OCI-LY7 (cell line): ENCODE data around the gene TAF1B. TPM values are rescaled to one million over a fixed set of nuclear protein-coding genes. Genes with fewer than 3 reads are reported as not detected.

Experiments
- BruUV-seq: library from RNA; stranded (reverse); fragments of 400-500 nt; replicated peaks from 2 replicates; lab custom pipeline; 2021; lab: Mats Ljungman, UMichigan
- CTCF ChIA-PET: fragments of 300-600 bp; sonication (Branson Sonifier 250); formaldehyde crosslinking; loops from one replicate; lab custom pipeline; 2022; ENCODE audit warnings: antibody characterized with exemption; ENCODE audit not compliant: unreplicated experiment; lab: Charles Lee
- POLR2A ChIA-PET: fragments of 300-600 bp; sonication (Branson Sonifier 250); formaldehyde crosslinking; loops from one replicate; lab custom pipeline; 2022; ENCODE audit warnings: antibody characterized with exemption; lab: Charles Lee
- DNase-seq: peaks from one replicate; pipeline ENCODE4 v3.0.0-alpha.2; 2015; ENCODE audit warnings: low spot score
- H2AFZ ChIP-seq: fragments of 200-600 bp; sonication (generic), shearing (Covaris generic); 2 replicates; pipeline ENCODE4 v1.6.1; 2014; ENCODE audit warnings: mild to moderate bottlenecking, antibody characterized with exemption, low read length, moderate library complexity
- H3K27ac ChIP-seq: fragments of 200-600 bp; sonication (generic); 2 replicates; pipeline ENCODE4 v1.5.1; 2014; ENCODE audit warnings: mixed run types, low read depth, mild to moderate bottlenecking, moderate library complexity, low read length, inconsistent platforms; ENCODE audit not compliant: poor library complexity, severe bottlenecking
- H3K36me3 ChIP-seq: fragments of 200-600 bp; sonication (generic); 2 replicates; pipeline ENCODE4 v1.6.1; 2014; ENCODE audit warnings: mild to moderate bottlenecking, antibody characterized with exemption, low read length, moderate library complexity, mixed read lengths; ENCODE audit not compliant: insufficient read depth
- H3K4me1 ChIP-seq: fragments of 200-600 bp; sonication (generic); 2 replicates; pipeline ENCODE4 v1.5.1; 2014; ENCODE audit warnings: mild to moderate bottlenecking, low read length; ENCODE audit not compliant: insufficient read depth, poor library complexity, severe bottlenecking
- H3K4me2 ChIP-seq: fragments of 200-600 bp; sonication (generic); 2 replicates; pipeline ENCODE4 v1.6.1; 2014; ENCODE audit warnings: mild to moderate bottlenecking, low read length
- H3K4me3 ChIP-seq: fragments of 200-600 bp; sonication (generic); 2 replicates; pipeline ENCODE4 v1.5.1; 2014; ENCODE audit warnings: mild to moderate bottlenecking, low read depth, low read length; ENCODE audit not compliant: poor library complexity, severe bottlenecking
- H3K79me2 ChIP-seq: fragments of 200-600 bp; sonication (generic); 2 replicates; pipeline ENCODE4 v1.6.1; 2016; ENCODE audit warnings: low read depth, mild to moderate bottlenecking, low read length, moderate library complexity, mixed read lengths; ENCODE audit not compliant: insufficient read depth
- H3K9me2 ChIP-seq: fragments of 200-600 bp; sonication (generic); 2 replicates; pipeline ENCODE4 v1.6.1; 2016; ENCODE audit warnings: mild to moderate bottlenecking, low read length, mixed read lengths; ENCODE audit not compliant: insufficient read depth
- H3K9me3 ChIP-seq: fragments of 200-600 bp; sonication (generic); 2 replicates; pipeline ENCODE4 v1.6.1; 2014; ENCODE audit warnings: mild to moderate bottlenecking, mixed run types, low read length, mixed read lengths
- H4K20me1 ChIP-seq: fragments of 200-600 bp; sonication (generic); 2 replicates; pipeline ENCODE4 v1.6.1; 2014; ENCODE audit warnings: mild to moderate bottlenecking, antibody characterized with exemption, low read length, moderate library complexity, mixed read lengths; ENCODE audit not compliant: insufficient read depth
- EZH2phosphoT487 ChIP-seq: fragments of 200-600 bp; sonication (generic); IDR thresholded peaks from 2 replicates; pipeline ENCODE4 v1.6.1; 2018; ENCODE audit warnings: low read depth, borderline replicate concordance, mild to moderate bottlenecking, mixed run types, antibody characterized with exemption, low read length, moderate library complexity, mixed read lengths
- intact Hi-C: fragments of 100-400 bp; cut with micrococcal nuclease; formaldehyde crosslinking; loops from one replicate; pipeline ENCODE4 v1.10.0; 2022; ENCODE audit not compliant: unreplicated experiment
- total RNA-seq, 2 experiments: library from RNA; depleted of rRNA in 1 of 2; stranded (reverse); fragments of >200 nt in 1 of 2; shearing (Covaris generic) in 1 of 2; gene quantifications; 2 replicates each; pipeline ENCODE4 v1.2.3, GENCODE V29; 2014 to 2022
- TF ChIP-seq, protein P1 (sequence below): fragments of 200-600 bp; sonication (generic); conservative IDR thresholded peaks from 2 replicates; pipeline ENCODE4 v1.5.1; 2014; ENCODE audit warnings: mild to moderate bottlenecking, antibody characterized with exemption, low read length, moderate library complexity, mixed read lengths

Gene TAF1B
- total RNA-seq, 2 experiments from 2014 or later, result 25.1 to 35.3 TPM

DNA sequence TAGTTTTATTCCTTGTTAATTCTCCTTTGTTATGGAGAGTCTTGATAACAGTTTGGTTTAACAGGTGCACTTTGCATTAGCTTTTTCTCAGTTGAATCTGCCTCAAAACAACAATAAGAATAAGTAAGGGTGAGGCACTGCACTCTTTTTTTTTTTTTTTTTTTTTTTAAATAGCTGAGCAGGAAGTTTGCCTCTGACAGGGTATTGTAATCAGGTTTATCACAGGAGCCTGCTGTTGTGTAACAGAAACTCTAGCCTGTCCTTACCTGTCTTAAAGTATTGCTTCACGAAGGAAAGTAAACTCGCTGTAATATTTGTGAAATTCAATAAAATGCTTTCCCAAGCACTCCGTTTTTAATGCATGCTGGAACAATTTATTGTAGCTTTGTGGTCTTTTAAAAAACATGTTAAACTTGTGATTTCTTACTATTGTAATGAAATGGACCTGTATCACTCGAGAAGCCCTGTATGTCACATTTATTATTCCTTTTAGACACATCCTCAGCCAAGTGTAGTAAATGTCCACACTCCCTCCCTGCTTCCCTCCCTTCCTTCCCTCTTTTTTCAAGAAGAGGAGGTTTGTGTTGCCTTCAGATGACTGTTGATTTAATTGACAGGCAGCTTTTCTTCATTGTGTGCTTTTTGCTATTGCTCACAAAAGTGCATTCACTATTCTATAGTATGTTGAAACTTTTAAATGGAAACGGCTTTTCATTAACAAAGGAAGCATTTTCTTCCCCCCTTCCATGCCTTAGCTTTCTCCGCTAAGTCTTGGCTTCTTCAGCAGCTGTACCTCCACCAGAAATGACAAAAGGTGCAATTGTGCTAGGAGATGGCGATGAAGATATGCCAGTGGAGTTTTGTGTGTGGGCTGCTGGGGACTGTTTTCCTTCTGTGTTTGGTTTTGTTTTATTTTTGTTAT, 52.7 kb downstream of the TAF1B start:
- Histone ChIP-seq H3K79me2 (no peaks in the 10 kb centered on the region), H3K4me3 (no peak overlapping the region), H2AFZ (no peak overlapping the region), H3K9me2 (no peaks in the 10 kb centered on the region), H3K27ac (no peak overlapping the region), H3K4me1 (no peaks in the 10 kb centered on the region), H4K20me1 (no peaks in the 10 kb centered on the region), H3K4me2 (no peak overlapping the region), H3K36me3 (peaks cover 20% of the 10 kb centered on the region), H3K9me3 (no peaks in the 10 kb centered on the region)
- BruUV-seq, result no TSS peak
- POLR2A ChIA-PET, result interaction anchor here (0.7 to 1.0 kb wide), 4 partner anchors 18 to 208 kb away, joined by 3 to 6 read pairs (median 3); no protein-coding TSS in a partner anchor
- CTCF ChIA-PET, result no interaction called here
- intact Hi-C loops, result no loop called here
- TF ChIP-seq, protein P1, sequence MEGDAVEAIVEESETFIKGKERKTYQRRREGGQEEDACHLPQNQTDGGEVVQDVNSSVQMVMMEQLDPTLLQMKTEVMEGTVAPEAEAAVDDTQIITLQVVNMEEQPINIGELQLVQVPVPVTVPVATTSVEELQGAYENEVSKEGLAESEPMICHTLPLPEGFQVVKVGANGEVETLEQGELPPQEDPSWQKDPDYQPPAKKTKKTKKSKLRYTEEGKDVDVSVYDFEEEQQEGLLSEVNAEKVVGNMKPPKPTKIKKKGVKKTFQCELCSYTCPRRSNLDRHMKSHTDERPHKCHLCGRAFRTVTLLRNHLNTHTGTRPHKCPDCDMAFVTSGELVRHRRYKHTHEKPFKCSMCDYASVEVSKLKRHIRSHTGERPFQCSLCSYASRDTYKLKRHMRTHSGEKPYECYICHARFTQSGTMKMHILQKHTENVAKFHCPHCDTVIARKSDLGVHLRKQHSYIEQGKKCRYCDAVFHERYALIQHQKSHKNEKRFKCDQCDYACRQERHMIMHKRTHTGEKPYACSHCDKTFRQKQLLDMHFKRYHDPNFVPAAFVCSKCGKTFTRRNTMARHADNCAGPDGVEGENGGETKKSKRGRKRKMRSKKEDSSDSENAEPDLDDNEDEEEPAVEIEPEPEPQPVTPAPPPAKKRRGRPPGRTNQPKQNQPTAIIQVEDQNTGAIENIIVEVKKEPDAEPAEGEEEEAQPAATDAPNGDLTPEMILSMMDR, result no peak
- no peak for TF ChIP-seq EZH2phosphoT487
- no peak for DNase-seq

DNA sequence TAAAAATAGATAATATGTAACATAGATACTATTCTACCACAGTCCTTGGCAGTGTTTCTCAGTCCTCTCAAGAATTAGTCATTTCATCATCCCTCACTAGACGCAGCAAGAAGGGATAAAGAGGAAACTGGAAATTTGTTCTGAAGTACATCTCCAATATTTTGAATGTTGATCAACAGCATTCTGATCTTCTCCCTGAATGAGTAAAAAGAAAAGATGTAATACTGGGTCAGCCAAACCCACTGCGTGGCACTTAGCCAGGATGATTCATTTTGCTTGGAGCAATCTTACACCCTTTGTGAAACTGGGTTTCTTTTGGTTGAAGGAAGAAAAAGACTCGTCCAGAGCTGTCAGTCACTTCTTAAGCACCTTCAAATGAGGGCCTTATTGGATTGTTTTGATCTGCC, 54.1 kb downstream of the TAF1B start:
- DNase-seq, result no peak
- CTCF ChIA-PET, result no interaction called here
- TF ChIP-seq, protein P1, result no peak
- TF ChIP-seq EZH2phosphoT487, result no peak

DNA sequence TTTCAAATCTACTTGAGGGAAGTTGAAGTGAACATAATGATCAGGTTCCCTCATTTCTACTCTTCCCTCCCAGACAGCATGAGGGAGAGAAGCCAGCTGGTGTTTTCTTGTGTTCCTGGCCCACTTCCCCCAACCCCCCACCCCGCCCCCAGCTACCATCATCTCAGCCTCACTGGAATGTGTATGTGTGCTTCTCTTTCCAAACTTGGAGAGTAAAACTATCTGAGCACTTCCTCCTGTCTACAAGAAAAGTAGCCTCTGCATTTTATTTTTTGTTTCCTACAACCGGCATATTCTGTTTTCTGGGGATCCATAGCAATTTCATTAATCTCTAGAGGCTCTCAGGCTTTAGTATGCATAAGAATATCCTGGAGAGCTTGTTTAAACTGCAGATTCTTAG, 54.6 kb downstream of the TAF1B start:
- H3K36me3 ChIP-seq, result peaks cover 4% of the 10 kb centered on the region; the same call in 1 of the 2 replicates
- ChIA-PET CTCF (no interaction called here), POLR2A (no interaction called here)
- TF ChIP-seq, protein P1, result no peak
- no peak for TF ChIP-seq EZH2phosphoT487
- no peaks in the 10 kb centered on the region for H3K9me3 ChIP-seq
- H2AFZ ChIP-seq, result no peak overlapping the region
- H4K20me1 ChIP-seq, result no peaks in the 10 kb centered on the region
- H3K9me2 ChIP-seq, result no peaks in the 10 kb centered on the region
- no peak for DNase-seq
- no peak overlapping the region for H3K4me2 ChIP-seq
- H3K79me2 ChIP-seq, result no peaks in the 10 kb centered on the region
- BruUV-seq, result no TSS peak
- intact Hi-C loops, result no loop called here
- H3K27ac ChIP-seq, result no peak overlapping the region
- H3K4me3 ChIP-seq, result no peak overlapping the region
- no peaks in the 10 kb centered on the region for H3K4me1 ChIP-seq

More for the DNA sequence above, 54.1 kb downstream of the TAF1B start:
- Histone ChIP-seq H3K4me3 (no peak overlapping the region), H3K36me3 (peaks cover 9% of the 10 kb centered on the region; the same call in 1 of the 2 replicates), H2AFZ (no peak overlapping the region), H3K27ac (no peak overlapping the region), H3K79me2 (no peaks in the 10 kb centered on the region), H3K9me3 (no peaks in the 10 kb centered on the region), H4K20me1 (no peaks in the 10 kb centered on the region), H3K9me2 (no peaks in the 10 kb centered on the region), H3K4me2 (no peak overlapping the region), H3K4me1 (no peaks in the 10 kb centered on the region)
- BruUV-seq, result no TSS peak
- POLR2A ChIA-PET, result no interaction called here
- intact Hi-C loops, result no loop called here
